Activated naive CD4-positive, alpha-beta T cell treated with Interleukin-2 at 50 U/mL for 16 hours (primary cell): ENCODE measurements around the gene KCNS1.
"Not testable (repeated sequence)": the region's sequence is repeated elsewhere in the genome, so short reads cannot be mapped to it uniquely, and the experiment has no call there.

Source experiments
- DNase-seq: peaks from one replicate; pipeline ENCODE4 v3.0.0-alpha.2; 2020

The KCNS1 gene

DNA sequence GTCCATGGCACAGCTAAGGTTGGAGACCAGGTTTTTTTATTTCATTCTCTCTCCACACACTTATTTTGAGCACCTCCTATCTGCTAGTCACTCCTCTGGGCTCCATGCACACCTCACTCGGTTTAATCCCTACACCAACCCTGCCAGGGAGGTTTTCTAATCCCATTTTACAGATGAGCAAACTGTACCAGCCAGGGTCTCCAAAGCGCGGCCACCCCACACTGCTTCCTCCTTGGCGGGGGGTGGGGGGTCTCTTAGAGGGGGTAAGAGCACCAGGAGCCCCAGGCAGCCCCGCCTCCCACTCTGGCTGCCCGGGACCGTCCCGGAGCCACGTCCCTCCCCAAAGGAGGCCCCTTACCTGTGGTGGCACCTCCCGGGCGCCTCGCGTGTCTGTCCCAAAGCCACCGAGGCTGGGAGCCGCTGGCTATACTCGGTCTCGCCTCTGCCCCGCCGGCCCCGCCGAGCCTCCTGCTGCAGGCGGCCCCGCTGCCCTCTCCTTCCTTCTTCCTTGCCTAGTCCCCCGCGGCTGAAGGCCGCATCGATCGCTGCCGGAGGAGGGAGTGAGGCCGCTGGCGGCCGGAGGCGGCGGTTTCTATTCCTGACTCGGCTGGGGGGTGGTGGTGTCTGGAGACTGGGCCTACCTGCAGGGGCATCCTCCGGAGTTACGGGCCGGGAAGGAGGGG is at the start of gene KCNS1:
Gene KCNS1 (minus strand): TSS at position 565 of the 683 bp plus-strand sequence. CDS start 1,891 bp downstream, outside the sequence.
- DNase-seq: no peak

- no peak for DNase-seq
These were observed 48.1 kb upstream of the KCNS1 start for GRCh38 chr20:45149062-45149461.

DNA sequence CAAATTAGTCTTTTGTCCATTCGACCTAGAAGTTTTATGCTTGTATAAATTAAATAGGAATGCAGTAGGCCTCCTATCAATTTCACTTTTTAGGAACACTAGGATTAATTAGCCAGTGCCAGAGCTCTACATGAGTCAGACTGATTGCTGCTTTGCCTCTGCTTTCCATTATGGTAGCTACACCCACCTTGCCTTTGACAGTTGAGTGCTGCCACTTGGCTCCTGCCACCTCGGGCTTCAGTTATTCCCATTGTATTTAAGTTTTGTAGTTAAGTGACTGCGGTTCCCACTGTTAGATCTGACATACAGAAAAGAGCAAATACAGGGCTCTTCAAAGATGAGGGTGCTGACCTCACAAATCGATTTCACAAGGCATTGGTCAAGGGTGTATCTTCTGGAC is 39.9 kb upstream of the KCNS1 start:
- DNase-seq: no peak

GRCh38 chr20:45139733-45140375 is 38.9 kb upstream of the KCNS1 start:
- not testable (repeated sequence) for DNase-seq

GRCh38 chr20:45138561-45139300 is 37.8 kb upstream of the KCNS1 start:
- peak; percentile 53 for DNase-seq

GRCh38 chr20:45136911-45137310 is 36.0 kb upstream of the KCNS1 start:
- no peak for DNase-seq

DNA sequence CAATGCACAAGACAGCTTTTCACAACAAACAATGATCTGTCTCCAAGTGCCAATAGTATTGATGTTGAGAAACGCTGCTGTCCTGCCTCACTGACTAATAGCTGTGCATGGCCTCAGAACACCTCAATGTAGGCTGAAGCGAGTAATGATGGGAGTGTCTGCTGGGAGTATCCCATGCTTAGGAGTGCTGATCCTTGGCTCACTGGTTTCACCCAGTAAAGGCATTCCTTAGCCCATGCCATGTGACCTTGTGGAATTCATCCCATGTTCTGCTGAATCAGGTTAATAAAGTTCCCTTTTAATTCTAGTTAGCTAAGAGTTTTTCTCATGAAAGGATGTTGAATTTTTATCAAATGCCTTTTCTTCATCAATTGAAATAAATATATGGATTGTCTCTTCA is 27.2 kb upstream of the KCNS1 start:
- no peak for DNase-seq

DNA sequence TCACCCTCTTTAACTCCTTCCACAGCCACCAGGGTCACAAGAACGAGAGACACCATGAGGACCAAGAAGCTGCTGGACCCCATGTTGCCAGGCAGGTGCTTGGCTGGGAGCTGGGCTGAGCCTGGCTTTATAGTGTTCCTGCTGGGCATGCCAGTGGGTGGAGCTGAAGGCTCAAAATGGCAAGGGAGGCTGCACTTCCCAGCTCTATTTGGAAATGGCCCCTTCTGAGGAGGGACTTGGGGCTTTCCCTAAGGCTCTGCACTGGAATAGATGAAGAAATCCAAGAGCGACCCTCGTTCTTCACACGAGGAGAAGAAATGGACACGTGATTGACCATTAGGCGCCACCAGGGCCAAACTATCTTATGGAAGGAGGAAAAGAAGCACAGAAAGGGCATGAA is 23.4 kb upstream of the KCNS1 start, which contains the start of gene WFDC12:
Gene WFDC12 (minus strand): TSS at position 101 of the 400 bp plus-strand sequence. CDS start 18 bp downstream, at position 83.
- no peak for DNase-seq

DNA sequence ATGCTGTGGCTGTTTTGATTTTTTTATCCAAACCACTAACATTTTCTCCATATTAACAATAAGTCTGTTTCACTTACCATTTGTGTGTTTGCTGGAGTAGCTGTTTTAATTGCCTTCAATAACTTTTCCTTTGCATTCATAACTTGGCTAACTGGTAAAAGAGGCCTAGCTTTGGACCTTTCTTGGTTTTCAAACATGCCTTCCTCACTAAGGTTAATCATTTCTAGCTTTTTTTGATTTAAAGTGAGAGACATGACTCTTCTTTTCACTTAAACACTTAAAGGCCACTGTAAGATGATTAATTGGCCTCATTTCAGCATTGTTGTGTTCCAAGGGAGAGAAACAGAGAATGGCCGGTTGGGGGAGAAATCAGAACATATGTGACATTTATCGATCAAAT is 20.5 kb upstream of the KCNS1 start:
- no peak for DNase-seq

DNA sequence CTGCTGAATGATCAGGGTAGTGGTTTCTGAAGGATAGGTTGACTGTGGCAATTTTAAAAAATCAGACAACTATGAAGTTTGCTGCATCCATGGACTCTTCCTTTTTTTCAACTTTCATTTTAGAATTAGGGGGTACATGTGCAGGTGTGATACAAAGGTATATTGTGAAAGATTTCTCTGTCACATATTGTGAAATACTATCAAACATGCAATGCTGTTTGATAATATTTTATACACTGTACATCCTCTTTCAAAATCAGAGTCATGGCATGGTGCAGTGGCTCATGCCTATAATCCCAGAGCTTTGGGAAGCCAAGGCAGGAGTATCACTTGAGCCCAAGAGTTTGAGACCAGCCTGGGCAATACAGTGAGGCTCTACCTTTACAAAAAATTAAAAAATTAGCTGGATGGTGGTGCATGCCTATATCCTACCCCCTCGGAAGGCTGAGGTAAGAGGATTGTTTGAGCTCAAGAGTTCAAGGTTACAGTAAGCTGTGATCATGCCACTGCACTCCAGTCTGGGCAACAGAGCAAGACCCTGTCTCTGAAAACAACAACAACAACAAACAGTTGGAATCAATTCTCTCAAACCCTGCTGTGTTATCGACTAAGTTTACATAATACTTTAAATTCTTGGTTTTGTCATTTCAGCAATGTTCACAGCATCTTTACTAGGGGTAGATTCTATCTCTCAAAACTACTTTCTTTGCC is 18.8 kb upstream of the KCNS1 start:
- DNase-seq: no peak

- no peak for DNase-seq
These were observed 17.1 kb upstream of the KCNS1 start for GRCh38 chr20:45118028-45118427.

- DNase-seq: no peak
These were observed 16.7 kb upstream of the KCNS1 start for GRCh38 chr20:45117581-45117980.

GRCh38 chr20:45115829-45116228 is 14.9 kb upstream of the KCNS1 start:
- no peak for DNase-seq

DNA sequence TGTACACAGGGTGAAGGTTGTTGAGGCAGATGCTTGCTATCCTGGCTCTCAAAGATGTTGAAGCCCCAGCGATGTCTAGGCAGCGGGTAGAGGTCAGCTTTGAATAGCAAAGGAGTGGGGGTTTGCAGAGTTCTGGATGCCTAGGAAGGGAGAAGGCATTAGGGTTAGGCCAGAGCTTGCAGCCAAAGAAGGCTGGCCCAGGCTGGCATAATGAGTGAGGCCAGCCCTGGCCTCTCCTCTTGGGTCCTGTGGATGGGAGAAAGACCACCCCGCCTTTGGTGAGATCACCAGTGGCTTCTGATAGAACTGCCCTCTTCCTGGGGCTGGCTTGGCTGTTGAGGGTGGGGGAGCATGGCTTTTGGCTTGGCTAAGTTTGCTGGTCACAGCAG is 14.5 kb upstream of the KCNS1 start:
- DNase-seq: no peak

DNA sequence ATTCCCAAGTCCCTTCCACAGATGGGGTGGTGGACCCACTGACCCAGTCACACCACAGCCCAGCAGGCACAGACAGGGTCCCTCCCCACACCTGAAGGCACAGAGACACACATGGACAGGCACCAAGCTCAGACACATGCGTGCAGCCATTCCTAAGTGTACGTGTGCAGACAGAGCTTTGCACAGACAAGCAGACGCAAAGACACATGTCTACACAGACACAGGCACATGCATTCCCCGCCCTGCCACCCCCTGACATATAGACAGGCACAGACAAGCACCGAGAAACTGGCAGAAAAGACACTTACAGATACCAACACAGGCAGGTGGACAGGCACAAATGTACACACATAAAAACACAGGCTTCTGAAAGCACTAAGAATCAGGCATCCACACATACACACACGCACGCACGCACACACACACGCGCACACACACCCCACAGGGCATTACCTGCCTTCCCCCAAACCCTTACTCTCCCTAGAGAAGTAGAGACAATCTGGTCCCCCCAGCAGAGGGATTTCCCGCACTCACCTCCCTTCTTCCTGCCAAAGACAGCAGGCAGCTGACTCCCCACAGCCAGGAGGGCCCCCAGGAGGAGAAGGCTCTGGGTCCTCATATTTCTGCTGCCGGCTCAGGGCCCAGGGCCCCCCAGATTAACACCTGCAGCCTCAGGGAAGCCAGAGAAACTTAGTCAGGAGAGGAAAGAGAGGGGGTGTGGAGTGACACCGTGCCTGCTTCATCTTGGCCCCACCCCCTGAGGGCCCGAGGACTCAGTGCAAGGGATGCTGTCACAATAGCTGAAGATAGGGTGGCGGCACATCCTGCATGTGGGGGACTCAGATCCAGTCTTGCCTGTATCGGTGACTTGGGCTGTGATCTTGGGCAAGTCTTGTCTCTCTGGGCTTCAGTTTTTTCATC is 13.8 kb upstream of the KCNS1 start, which contains the start of gene WFDC5:
Gene WFDC5 (minus strand): TSS at position 710 of the 921 bp plus-strand sequence. CDS start 91 bp downstream, at position 619.
- no peak for DNase-seq

- DNase-seq: no peak
These were observed 12.9 kb upstream of the KCNS1 start for GRCh38 chr20:45113865-45114264.

DNA sequence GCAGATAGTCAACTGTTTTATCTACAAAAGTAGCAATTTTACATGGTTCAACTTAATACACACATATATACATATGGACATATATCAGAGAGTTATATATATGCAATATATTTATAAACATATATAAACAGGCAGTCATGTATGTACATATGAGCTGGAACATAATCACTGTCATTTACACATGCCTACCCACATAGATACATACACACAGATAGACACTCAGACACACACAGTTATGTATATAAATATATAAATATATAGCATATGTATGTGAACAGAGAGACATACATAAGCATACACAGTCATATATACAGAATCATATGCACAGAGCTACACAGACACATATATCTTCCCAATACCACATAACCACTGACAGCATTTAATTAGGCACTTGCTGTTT is 11.8 kb upstream of the KCNS1 start:
- DNase-seq: no peak

DNA sequence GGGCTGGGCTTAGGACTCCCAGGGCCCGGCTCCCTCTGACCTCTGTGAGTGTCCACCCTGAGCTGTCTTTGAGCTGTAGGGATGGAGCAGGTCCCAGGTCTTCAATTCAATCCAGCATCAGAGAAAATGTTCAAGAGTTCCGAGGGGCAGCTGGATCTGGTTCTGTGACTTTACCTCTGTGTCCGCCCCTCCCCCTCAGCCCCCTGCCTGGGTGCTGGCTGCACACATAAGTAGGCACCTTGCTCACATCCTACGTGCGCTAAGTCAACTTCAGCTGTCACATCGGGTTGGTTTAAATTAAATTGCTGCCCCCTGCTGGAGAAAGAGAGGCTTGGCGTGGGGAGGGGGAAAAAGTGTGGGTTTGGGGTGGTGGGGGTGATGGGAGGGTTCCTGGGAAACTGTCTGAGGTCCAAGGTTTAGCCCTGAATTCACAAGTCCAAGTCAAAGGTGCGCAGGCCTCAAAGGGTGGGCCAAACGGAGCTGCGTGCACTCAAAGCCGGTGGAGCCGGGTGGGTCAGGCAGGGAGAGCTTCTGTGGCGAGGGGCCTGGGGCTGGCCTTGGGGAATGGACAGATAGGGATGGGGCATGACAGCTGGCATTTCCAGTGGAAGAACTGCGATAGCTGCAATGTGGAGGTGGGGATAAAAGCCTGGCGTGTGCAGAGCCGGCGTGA is 11.0 kb upstream of the KCNS1 start:
- DNase-seq: no peak

- DNase-seq: no peak
These were observed 10.4 kb upstream of the KCNS1 start for GRCh38 chr20:45111285-45111684.

GRCh38 chr20:45110301-45110700 is 9.4 kb upstream of the KCNS1 start:
- DNase-seq: no peak

GRCh38 chr20:45109634-45110033 is 8.7 kb upstream of the KCNS1 start:
- DNase-seq: no peak
